Testis (tissue), 2 donors: ENCODE measurements around the gene PIM3.

Experiments
- POLR2A ChIP-seq: fragments of 450-650 bp; IDR thresholded peaks from one replicate; pipeline ENCODE4 v1.6.1; 2017; ENCODE audit warnings: antibody characterized with exemption, mild to moderate bottlenecking, moderate library complexity
- TF ChIP-seq, protein P1 (sequence below), 3 experiments: fragments of 450-650 bp in 2 of 3; fragments of 200-600 bp in 1 of 3; sonication (generic) in 1 of 3; IDR thresholded peaks; one replicate each; pipeline ENCODE4 v1.5.1; 2016 to 2019; ENCODE audit warnings: antibody characterized with exemption in 3 of 3, mild to moderate bottlenecking in 2 of 3, moderate library complexity in 1 of 3

DNA sequence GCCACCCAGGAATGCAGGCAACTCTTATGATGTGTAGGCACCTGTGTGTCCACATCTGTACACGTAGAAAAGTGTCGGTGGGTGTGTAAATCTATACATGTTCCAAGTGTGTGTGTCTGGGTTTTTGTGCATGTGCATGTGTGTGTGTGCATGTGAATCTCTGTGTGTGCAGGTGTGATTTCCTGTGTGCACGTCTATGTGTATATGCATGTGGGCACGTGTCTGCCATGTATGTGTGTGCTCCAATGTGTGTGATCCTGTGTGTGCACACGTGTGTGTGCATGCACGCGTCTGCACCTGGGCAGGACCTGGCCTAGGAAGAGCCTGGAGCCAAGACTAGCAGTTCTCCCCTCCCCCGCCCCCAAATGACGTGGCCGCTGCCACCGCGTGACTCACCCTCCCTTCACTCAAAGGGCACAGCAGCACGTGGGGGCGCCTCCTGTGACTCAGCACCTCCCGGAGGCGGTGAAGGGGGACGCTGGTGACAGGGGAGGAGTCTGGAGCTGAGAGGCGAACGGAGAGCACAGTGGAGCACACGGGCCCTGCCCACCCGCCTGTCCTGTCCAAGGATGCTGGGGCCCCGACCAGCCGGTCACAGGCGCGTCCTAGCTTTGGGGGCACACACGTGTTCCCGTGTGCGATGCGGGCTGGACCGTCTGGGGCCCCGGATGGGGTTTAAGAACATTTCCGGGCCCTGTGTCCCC, 10.1 kb downstream of the PIM3 start:
- no peak for TF ChIP-seq POLR2A
- TF ChIP-seq, protein P1, sequence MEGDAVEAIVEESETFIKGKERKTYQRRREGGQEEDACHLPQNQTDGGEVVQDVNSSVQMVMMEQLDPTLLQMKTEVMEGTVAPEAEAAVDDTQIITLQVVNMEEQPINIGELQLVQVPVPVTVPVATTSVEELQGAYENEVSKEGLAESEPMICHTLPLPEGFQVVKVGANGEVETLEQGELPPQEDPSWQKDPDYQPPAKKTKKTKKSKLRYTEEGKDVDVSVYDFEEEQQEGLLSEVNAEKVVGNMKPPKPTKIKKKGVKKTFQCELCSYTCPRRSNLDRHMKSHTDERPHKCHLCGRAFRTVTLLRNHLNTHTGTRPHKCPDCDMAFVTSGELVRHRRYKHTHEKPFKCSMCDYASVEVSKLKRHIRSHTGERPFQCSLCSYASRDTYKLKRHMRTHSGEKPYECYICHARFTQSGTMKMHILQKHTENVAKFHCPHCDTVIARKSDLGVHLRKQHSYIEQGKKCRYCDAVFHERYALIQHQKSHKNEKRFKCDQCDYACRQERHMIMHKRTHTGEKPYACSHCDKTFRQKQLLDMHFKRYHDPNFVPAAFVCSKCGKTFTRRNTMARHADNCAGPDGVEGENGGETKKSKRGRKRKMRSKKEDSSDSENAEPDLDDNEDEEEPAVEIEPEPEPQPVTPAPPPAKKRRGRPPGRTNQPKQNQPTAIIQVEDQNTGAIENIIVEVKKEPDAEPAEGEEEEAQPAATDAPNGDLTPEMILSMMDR (IDR thresholded peaks at IDR 0.05) = no peak
